ENCODE results near the gene TATDN3.
"Not testable (repeated sequence)": the region's sequence is repeated elsewhere in the genome, so short reads cannot be mapped to it uniquely, and the experiment has no call there.

The TATDN3 gene

GRCh38 chr1:212828395-212828794 lies 36.7 kb downstream of the TATDN3 start:
- Histone ChIP-seq H3K79me2 (ENCODE audit: control insufficient read depth, low read length) (no peaks in the 10 kb centered on the region), H3K4me2 (ENCODE audit: low read length) (no peak overlapping the region), H4K20me1 (ENCODE audit: control insufficient read depth, insufficient read depth, low read depth, low read length) (no peaks in the 10 kb centered on the region), H3K4me3 (ENCODE audit: low read length) (no peak overlapping the region), H3K27me3 (ENCODE audit: control insufficient read depth, low read length) (no peaks in the 10 kb centered on the region), H3K9me2 (replicated peaks; ENCODE audit: control insufficient read depth, low read length) (no peaks in the 10 kb centered on the region), H3K9me3 (ENCODE audit: control insufficient read depth, insufficient read depth, low read length) (peaks cover 15% of the 10 kb centered on the region; the same call in 1 of the 2 replicates), H3K36me3 (ENCODE audit: control insufficient read depth, low read length) (no peaks in the 10 kb centered on the region), H3K27ac (ENCODE audit: low read depth, low read length) (no peak overlapping the region), H3K4me1 (ENCODE audit: control insufficient read depth, low read length) (peaks cover 10% of the 10 kb centered on the region), H3F3A (ENCODE audit: control insufficient read depth, insufficient read depth) (no peaks in the 10 kb centered on the region)
- TF ChIP-seq EZH2phosphoT487 (IDR thresholded peaks at IDR 0.05; ENCODE audit: borderline replicate concordance, low read length) (no peak), CTCF (IDR thresholded peaks at IDR 0.05; ENCODE audit: low read depth, low read length, poor library complexity, severe bottlenecking) (no peak)

- H3K9me3 ChIP-seq (ENCODE audit: control insufficient read depth, insufficient read depth, low read length); H3F3A ChIP-seq (ENCODE audit: control insufficient read depth, insufficient read depth); H3K79me2 ChIP-seq (ENCODE audit: control insufficient read depth, low read length); H3K4me3 ChIP-seq (ENCODE audit: low read length); H3K27ac ChIP-seq (ENCODE audit: low read depth, low read length); H3K4me1 ChIP-seq (ENCODE audit: control insufficient read depth, low read length); H3K27me3 ChIP-seq (ENCODE audit: control insufficient read depth, low read length); H3K4me2 ChIP-seq (ENCODE audit: low read length); H4K20me1 ChIP-seq (ENCODE audit: control insufficient read depth, insufficient read depth, low read depth, low read length); H3K36me3 ChIP-seq (ENCODE audit: control insufficient read depth, low read length); H3K9me2 ChIP-seq (replicated peaks; ENCODE audit: control insufficient read depth, low read length): not testable (repeated sequence)
Observed at GRCh38 chr1:212833211-212834207, 41.8 kb downstream of the TATDN3 start.

- no peaks in the 10 kb centered on the region for H3K4me1 ChIP-seq (ENCODE audit: control insufficient read depth, low read length)
- no peaks in the 10 kb centered on the region for H3K79me2 ChIP-seq (ENCODE audit: control insufficient read depth, low read length)
- no peak overlapping the region for H3K4me2 ChIP-seq (ENCODE audit: low read length)
- H3F3A ChIP-seq (ENCODE audit: control insufficient read depth, insufficient read depth), result no peaks in the 10 kb centered on the region
- H3K27me3 ChIP-seq (ENCODE audit: control insufficient read depth, low read length), result no peaks in the 10 kb centered on the region
- H3K4me3 ChIP-seq (ENCODE audit: low read length), result no peak overlapping the region
- H4K20me1 ChIP-seq (ENCODE audit: control insufficient read depth, insufficient read depth, low read depth, low read length), result no peaks in the 10 kb centered on the region
- H3K27ac ChIP-seq (ENCODE audit: low read depth, low read length), result no peak overlapping the region
- no peaks in the 10 kb centered on the region for H3K9me2 ChIP-seq (replicated peaks; ENCODE audit: control insufficient read depth, low read length)
- no peak for TF ChIP-seq EZH2phosphoT487 (IDR thresholded peaks at IDR 0.05; ENCODE audit: borderline replicate concordance, low read length)
- no peak for TF ChIP-seq CTCF (IDR thresholded peaks at IDR 0.05; ENCODE audit: low read depth, low read length, poor library complexity, severe bottlenecking)
- no peaks in the 10 kb centered on the region for H3K9me3 ChIP-seq (ENCODE audit: control insufficient read depth, insufficient read depth, low read length)
- H3K36me3 ChIP-seq (ENCODE audit: control insufficient read depth, low read length), result no peaks in the 10 kb centered on the region
Observed at GRCh38 chr1:212838145-212838544, 46.5 kb downstream of the TATDN3 start.

GRCh38 chr1:212844521-212844920 lies 52.8 kb downstream of the TATDN3 start:
- H3K27ac ChIP-seq (ENCODE audit: low read depth, low read length); H3K9me2 ChIP-seq (replicated peaks; ENCODE audit: control insufficient read depth, low read length); H3K79me2 ChIP-seq (ENCODE audit: control insufficient read depth, low read length); H3K27me3 ChIP-seq (ENCODE audit: control insufficient read depth, low read length); H3K4me1 ChIP-seq (ENCODE audit: control insufficient read depth, low read length); H3K4me3 ChIP-seq (ENCODE audit: low read length); H4K20me1 ChIP-seq (ENCODE audit: control insufficient read depth, insufficient read depth, low read depth, low read length); H3F3A ChIP-seq (ENCODE audit: control insufficient read depth, insufficient read depth); H3K36me3 ChIP-seq (ENCODE audit: control insufficient read depth, low read length); H3K9me3 ChIP-seq (ENCODE audit: control insufficient read depth, insufficient read depth, low read length); H3K4me2 ChIP-seq (ENCODE audit: low read length): not testable (repeated sequence)

Measured in DOHH2 (cell line).